Measurements from ENCODE around the gene DNAJC3.
A peak's percentile ranks its signal among the peaks of the same experiment; 100 is the strongest.
"Not testable (repeated sequence)": the region's sequence is repeated elsewhere in the genome, so short reads cannot be mapped to it uniquely, and the experiment has no call there.

The DNAJC3 gene

GRCh38 chr13:95660981-95661581, 15.9 kb upstream of the DNAJC3 start:
- peak; percentile 64 for DNase-seq (ENCODE audit: low read depth)
- no peak overlapping the region for H3K4me3 ChIP-seq (ENCODE audit: control insufficient read depth, low read depth, low read length)
- TF ChIP-seq CTCF (conservative IDR thresholded peaks at IDR 0.05; ENCODE audit: control insufficient read depth, insufficient read depth, low read depth, low read length): peak; percentile 72

- DNase-seq (ENCODE audit: low read depth); H3K4me3 ChIP-seq (ENCODE audit: control insufficient read depth, low read depth, low read length): not testable (repeated sequence)
Measured at GRCh38 chr13:95667235-95667634, 9.7 kb upstream of the DNAJC3 start.

GRCh38 chr13:95671597-95671996, 5.3 kb upstream of the DNAJC3 start:
- no peak for DNase-seq (ENCODE audit: low read depth)
- H3K4me3 ChIP-seq (ENCODE audit: control insufficient read depth, low read depth, low read length): no peak overlapping the region
- no peak for TF ChIP-seq CTCF (conservative IDR thresholded peaks at IDR 0.05; ENCODE audit: control insufficient read depth, insufficient read depth, low read depth, low read length)

GRCh38 chr13:95676105-95676761, 706 bp upstream of the DNAJC3 start:
- no peak for TF ChIP-seq CTCF (conservative IDR thresholded peaks at IDR 0.05; ENCODE audit: control insufficient read depth, insufficient read depth, low read depth, low read length)
- H3K4me3 ChIP-seq (ENCODE audit: control insufficient read depth, low read depth, low read length): peak overlapping the region; percentile 83
- peak; percentile 31 for DNase-seq (ENCODE audit: low read depth)

- no peak for TF ChIP-seq CTCF (conservative IDR thresholded peaks at IDR 0.05; ENCODE audit: control insufficient read depth, insufficient read depth, low read depth, low read length)
- DNase-seq (ENCODE audit: low read depth): peak; percentile 42
Measured at GRCh38 chr13:95677564-95678266, 776 bp downstream of the DNAJC3 start.

GRCh38 chr13:95678967-95679366, 2.0 kb downstream of the DNAJC3 start:
- no peak for TF ChIP-seq CTCF (conservative IDR thresholded peaks at IDR 0.05; ENCODE audit: control insufficient read depth, insufficient read depth, low read depth, low read length)
- H3K4me3 ChIP-seq (ENCODE audit: control insufficient read depth, low read depth, low read length): peak overlapping the region; percentile 64
- no peak for DNase-seq (ENCODE audit: low read depth)

More at GRCh38 chr13:95677564-95678266, 776 bp downstream of the DNAJC3 start:
- H3K4me3 ChIP-seq (ENCODE audit: control insufficient read depth, low read depth, low read length): peak overlapping the region; percentile 64

GRCh38 chr13:95679722-95680121, 2.8 kb downstream of the DNAJC3 start:
- no peak overlapping the region for H3K4me3 ChIP-seq (ENCODE audit: control insufficient read depth, low read depth, low read length)
- TF ChIP-seq CTCF (conservative IDR thresholded peaks at IDR 0.05; ENCODE audit: control insufficient read depth, insufficient read depth, low read depth, low read length): no peak
- no peak for DNase-seq (ENCODE audit: low read depth)

All from fibroblast of mammary gland (primary cell).